ENCODE data around the gene NTRK1.

NTRK1 gene

DNA sequence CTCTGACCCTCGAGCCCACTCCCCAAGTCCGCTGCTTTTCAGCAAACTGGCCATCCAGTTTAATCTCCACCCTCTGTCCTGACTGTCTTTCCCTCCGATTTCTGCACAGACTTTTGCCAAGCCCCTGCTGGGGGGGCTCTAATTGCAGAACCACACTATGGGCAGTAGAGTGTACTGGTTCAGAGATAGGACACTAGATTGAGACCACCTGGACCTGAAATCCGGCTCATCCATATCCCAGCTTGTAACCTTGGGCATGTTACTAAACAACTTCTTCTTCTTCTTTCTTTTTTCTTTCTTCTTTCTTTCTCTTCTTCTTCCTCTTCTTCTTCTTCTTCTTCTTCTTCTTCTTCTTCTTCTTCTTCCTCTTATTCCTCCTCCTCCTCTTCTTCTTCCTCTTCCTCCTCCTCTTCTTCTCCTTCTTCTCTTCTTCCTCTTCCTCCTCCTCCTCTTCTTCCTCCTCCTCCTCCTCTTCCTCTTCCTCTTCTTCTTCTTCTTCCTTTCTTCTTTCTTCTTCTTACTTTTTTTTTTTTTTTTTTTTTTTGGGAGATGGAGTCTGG is 67.5 kb downstream of the NTRK1 start:
- peaks cover 31% of the 10 kb centered on the region for H3K4me1 ChIP-seq (ENCODE audit: low read depth, poor library complexity, severe bottlenecking)
- no peak overlapping the region for H2AFZ ChIP-seq (ENCODE audit: low read depth)
- H3K27ac ChIP-seq = no peak overlapping the region
- H3K27me3 ChIP-seq (ENCODE audit: insufficient read depth, low read depth) = peaks cover 81% of the 10 kb centered on the region
- TF ChIP-seq, protein P1, sequence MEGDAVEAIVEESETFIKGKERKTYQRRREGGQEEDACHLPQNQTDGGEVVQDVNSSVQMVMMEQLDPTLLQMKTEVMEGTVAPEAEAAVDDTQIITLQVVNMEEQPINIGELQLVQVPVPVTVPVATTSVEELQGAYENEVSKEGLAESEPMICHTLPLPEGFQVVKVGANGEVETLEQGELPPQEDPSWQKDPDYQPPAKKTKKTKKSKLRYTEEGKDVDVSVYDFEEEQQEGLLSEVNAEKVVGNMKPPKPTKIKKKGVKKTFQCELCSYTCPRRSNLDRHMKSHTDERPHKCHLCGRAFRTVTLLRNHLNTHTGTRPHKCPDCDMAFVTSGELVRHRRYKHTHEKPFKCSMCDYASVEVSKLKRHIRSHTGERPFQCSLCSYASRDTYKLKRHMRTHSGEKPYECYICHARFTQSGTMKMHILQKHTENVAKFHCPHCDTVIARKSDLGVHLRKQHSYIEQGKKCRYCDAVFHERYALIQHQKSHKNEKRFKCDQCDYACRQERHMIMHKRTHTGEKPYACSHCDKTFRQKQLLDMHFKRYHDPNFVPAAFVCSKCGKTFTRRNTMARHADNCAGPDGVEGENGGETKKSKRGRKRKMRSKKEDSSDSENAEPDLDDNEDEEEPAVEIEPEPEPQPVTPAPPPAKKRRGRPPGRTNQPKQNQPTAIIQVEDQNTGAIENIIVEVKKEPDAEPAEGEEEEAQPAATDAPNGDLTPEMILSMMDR (conservative IDR thresholded peaks at IDR 0.05; ENCODE audit: low read depth, low read length) = peak; percentile 68
- H4K20me1 ChIP-seq (ENCODE audit: insufficient read depth) = no peaks in the 10 kb centered on the region; the same call in 1 of the 2 replicates
- peak overlapping the region; percentile 20; the same call in 1 of the 2 replicates for H3K4me2 ChIP-seq
- no peaks in the 10 kb centered on the region for H3K79me2 ChIP-seq (ENCODE audit: insufficient read depth, low read depth)
- no peaks in the 10 kb centered on the region for H3K36me3 ChIP-seq (ENCODE audit: insufficient read depth)
- H3K9ac ChIP-seq = no peak overlapping the region
- no peak overlapping the region for H3K4me3 ChIP-seq (IDR thresholded peaks at IDR 0.05; ENCODE audit: insufficient read depth, low read depth, low read length)

GRCh38 chr1:156929596-156930238 is 69.1 kb downstream of the NTRK1 start:
- Histone ChIP-seq H3K4me3 (IDR thresholded peaks at IDR 0.05; ENCODE audit: insufficient read depth, low read depth, low read length) (no peak overlapping the region), H3K79me2 (ENCODE audit: insufficient read depth, low read depth) (no peaks in the 10 kb centered on the region)
- TF ChIP-seq, protein P1 (conservative IDR thresholded peaks at IDR 0.05; ENCODE audit: low read depth, low read length) = no peak

DNA sequence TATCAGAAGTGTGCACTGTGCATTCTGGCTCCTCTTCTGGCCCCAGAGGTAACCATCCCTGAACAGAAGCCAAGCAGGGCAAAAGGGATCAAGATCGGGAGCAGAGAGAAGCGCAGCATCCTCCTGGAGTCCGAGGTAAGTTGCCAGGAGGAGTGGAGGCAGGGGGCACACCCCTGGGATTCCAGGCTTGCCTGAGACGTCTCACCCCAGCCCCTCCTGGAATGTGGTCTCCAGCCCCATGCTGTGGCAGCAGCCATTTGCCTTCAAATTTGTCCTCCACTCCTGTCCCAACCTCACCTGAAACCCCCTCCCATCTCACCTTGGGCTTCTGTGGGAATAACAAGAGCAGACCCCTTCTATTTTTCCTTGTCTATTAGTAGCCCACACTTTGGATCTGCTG is 69.8 kb downstream of the NTRK1 start:
- Histone ChIP-seq H3K79me2 (ENCODE audit: insufficient read depth, low read depth) (no peaks in the 10 kb centered on the region), H3K4me1 (ENCODE audit: low read depth, poor library complexity, severe bottlenecking) (peaks cover 25% of the 10 kb centered on the region), H3K9ac (no peak overlapping the region), H4K20me1 (ENCODE audit: insufficient read depth) (no peaks in the 10 kb centered on the region; the same call in 1 of the 2 replicates), H3K4me3 (IDR thresholded peaks at IDR 0.05; ENCODE audit: insufficient read depth, low read depth, low read length) (no peak overlapping the region), H3K4me2 (no peak overlapping the region), H3K27ac (no peak overlapping the region), H3K36me3 (ENCODE audit: insufficient read depth) (no peaks in the 10 kb centered on the region), H3K27me3 (ENCODE audit: insufficient read depth, low read depth) (peaks cover 62% of the 10 kb centered on the region), H2AFZ (ENCODE audit: low read depth) (no peak overlapping the region)
- TF ChIP-seq, protein P1 (conservative IDR thresholded peaks at IDR 0.05; ENCODE audit: low read depth, low read length) = no peak

More at GRCh38 chr1:156929596-156930238, 69.1 kb downstream of the NTRK1 start:
- H3K9ac ChIP-seq = no peak overlapping the region
- peaks cover 67% of the 10 kb centered on the region for H3K27me3 ChIP-seq (ENCODE audit: insufficient read depth, low read depth)
- no peak overlapping the region for H3K27ac ChIP-seq
- H2AFZ ChIP-seq (ENCODE audit: low read depth) = no peak overlapping the region
- no peak overlapping the region for H3K4me2 ChIP-seq
- H3K36me3 ChIP-seq (ENCODE audit: insufficient read depth) = no peaks in the 10 kb centered on the region
- H3K4me1 ChIP-seq (ENCODE audit: low read depth, poor library complexity, severe bottlenecking) = peaks cover 31% of the 10 kb centered on the region
- H4K20me1 ChIP-seq (ENCODE audit: insufficient read depth) = no peaks in the 10 kb centered on the region; the same call in 1 of the 2 replicates

Measured in KMS-11 (cell line).